Right renal cortex interstitium (tissue), 3 donors: ENCODE data around the gene AKNA. TPM values are rescaled to one million over a fixed set of nuclear protein-coding genes. Genes with fewer than 3 reads are reported as not detected.

Experiments
- DNase-seq, 3 donors: peaks; one replicate each; pipeline ENCODE4 v3.0.0-alpha.2; 2013; ENCODE audit warnings: low read depth in 3 of 3, low spot score in 2 of 3
- polyA plus RNA-seq, 3 donors: library from polyadenylated mRNA; unstranded; fragments of 120-200 nt; gene quantifications; one replicate each; pipeline ENCODE4 v1.2.1, GENCODE V29; 2013; ENCODE audit not compliant: insufficient read length in 3 of 3

The AKNA gene
- polyA plus RNA-seq, 3 donors, result 10.5 to 11.1 (median 11.0) TPM

DNA sequence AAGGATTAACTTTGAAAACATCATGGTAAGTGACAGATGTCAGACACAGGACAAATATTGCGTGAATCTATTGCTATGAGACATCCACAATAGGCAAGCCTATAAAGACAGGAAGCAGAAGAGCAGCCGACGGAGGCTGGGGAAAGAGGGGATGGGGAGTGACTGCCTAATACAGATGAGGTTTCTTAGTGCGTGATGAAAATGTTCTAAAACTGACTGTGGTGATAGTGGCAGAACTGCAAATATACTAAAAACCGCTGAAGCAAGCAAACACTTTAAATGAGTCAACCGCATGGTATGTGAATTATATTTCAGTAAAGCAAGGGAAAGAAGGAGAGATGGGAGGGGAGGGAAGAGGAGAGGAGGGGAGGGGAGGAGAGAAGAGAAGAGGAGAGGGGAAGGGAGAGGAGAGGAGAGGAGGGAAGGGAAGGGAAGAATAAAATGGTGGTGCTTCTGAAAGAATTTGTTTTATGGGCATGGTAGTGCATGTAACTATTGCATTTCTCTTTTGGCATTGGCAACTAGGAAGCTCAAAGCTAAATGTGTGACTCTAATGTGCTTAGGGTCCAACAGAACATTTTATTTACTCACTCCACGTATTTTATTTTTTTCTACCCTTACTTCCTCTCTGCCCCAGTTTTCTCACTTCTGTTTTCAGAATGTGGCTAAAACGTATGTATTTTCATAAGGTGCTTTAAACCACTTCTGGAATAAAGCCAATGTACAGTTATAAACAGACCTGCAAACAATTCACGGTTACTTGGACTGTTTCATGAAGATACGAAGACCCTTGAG is 21.3 kb downstream of the AKNA start:
- no peak for DNase-seq

DNA sequence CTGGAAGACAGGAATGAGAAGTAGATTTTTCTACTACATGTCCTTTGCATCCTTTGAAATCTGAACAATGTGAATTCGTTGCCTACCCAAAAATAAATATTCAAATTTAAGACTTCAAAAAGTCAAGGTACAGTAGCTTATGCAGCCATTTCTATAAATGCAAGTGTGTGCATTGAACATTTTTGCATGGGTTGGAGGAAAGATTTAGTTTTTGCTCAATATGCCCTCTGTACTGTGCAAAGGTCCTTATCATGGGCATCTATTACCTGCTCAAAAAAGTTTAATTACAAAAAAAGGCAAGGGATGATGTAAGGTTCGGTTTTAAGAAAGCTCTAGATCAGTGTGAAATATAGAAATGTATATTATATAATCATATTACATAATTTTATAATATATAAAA is 22.6 kb downstream of the AKNA start:
- DNase-seq, result no peak

DNA sequence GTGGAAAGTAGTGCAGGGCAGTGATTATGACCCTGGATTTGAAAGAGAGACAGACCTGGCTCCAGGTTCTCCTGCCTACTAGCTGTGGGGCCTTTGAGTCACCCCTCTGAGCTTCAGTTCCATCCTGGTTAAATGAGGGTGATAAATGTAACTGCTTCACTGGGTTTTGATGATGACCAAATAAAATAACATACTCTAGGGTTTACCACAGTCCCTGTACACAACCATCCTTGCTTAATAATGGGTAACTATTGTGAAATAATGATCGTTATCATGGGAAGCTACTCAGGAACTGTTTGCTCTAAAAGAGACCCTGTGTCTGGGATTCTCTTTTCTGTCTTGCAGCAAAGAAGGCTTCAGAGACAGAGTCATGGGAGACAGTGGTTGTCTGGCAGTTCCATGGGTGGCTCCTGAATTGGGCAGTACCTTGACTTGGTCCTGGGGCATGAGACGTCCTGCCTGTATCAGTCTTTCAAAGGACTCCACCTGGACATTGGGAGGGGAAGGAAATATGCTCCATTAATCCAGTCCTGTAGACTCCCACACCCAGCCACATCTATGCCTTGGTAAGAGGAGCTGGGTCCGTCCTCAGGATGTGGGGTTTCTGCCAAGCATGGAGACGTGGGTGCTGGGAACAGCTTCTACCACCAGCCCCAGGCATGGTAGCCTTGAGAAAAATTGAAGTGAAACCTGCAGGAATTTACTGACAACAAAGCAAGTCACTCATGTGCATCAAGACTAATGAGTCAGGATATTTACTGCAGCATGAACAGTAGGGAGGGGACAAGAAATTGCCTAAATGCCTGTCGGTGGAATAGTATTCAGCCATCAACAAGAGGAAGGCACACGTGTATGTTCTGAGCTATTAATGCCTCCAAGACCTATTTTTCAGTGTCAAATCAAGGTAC is 23.4 kb downstream of the AKNA start:
- no peak for DNase-seq

DNA sequence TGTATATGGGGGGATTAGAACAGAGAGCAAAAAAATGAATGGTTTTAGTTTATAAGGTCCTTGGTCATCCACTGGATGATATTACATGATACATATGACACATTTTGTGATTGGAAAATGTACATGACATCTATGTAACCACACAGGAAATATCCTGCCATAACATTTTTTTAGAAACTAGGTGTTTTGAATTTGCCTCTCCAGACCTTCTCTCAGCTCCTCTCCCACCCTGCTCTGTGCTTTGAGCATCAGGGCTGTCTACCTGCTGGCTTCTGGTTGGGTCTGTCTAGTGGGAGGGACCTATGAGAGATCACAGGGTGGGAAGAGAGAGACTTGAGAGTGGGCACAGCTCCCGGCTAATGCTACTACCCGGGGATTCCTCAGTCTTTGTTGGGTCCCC is 24.4 kb downstream of the AKNA start:
- no peak for DNase-seq

DNA sequence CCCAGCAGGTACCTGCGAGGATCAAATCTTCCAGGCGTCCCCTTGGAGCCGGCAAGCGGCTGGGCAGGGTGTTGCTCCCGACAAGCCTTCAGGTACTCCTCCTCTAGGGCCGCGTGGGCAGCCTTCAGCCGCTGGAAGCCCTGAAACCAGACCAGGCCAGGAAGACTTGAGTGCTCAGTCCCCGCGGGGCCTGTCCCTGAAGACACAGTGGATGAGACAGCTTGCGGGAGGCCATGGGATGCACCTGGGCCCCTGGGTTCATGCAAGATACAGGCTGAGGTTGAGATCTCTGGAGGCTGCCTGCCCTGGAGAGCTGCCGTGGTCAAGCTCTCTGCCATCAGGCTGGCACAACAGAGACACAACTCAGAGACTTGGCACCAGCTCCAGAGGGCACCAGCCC is 25.4 kb downstream of the AKNA start:
- DNase-seq, result no peak

DNA sequence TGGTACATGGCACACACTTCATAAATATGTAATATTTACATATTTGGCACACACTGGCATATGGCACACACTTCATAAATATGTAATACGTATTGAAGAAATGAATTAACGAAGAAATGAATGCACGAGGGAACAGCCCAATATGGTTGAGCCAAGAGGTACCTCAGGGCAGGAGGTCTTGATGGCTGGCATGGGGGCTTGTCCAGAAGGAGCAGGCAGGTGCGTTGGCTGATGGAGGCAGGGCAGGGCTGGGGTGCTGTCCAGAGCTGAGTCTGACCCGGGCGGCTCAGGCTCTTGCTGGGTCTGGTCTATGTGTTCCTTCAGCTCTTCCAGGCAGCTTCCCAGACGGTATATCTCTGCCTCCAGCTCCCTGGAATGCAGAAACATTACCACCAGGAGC is 26.2 kb downstream of the AKNA start:
- DNase-seq, result no peak

DNA sequence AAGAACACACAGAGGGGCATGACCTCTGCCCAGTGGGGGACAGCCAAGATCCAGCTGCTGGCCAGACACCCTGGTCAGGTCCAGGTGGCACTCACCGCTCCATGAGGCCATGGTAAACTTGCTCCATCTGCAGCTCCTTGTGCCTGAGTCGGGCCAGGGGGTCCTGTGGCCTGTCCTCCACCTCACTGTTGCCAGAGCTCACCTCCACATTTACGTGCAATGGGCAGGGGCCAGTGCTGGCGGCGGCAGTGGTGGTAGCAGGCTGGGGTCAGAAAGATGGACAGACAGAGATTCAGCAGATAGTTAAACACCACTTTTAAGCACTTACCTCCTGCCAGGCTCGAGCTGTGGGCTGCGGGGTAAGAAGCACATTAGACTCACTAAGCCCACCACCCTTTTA is 28.0 kb downstream of the AKNA start:
- DNase-seq, result no peak

DNA sequence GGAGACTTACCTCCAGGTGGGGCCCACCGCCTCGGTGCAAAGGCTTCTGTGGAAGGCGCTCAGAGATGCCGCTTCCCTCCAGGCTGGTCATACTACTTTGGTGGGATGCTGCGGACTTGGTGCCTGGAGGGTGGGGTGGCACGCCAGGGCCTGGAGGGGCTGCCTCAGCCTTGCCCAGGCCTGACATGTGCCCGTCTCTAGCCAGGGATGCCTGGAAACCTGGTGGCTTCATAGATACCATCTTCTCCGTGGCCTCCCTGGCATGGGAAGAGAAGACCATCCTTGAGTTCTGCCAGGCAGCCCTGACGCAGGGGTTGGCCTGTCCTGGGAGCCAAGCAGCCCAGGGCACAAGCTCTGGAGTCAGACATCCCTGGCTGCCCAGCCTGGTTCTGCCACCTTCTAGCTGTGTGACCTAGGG is 29.9 kb downstream of the AKNA start:
- no peak for DNase-seq

DNA sequence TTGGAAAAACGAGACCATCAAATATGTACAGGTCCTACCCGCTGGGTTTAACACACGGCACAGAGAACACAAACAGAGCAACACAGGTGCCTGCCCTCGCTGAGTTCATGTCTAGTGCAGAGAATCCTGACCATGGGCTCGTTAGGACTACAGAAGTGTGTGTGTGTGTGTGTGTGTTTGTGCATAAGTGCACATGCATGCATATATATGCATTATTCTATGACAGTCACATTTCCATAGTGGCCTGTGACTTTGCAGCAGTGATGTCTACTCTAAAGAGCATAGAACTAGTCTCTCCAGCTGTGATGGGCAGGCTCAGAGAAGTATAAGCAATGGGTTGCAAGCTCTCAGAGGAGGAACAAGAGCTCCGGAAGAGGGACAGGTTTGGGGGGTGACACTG is 30.4 kb downstream of the AKNA start:
- DNase-seq, result no peak

DNA sequence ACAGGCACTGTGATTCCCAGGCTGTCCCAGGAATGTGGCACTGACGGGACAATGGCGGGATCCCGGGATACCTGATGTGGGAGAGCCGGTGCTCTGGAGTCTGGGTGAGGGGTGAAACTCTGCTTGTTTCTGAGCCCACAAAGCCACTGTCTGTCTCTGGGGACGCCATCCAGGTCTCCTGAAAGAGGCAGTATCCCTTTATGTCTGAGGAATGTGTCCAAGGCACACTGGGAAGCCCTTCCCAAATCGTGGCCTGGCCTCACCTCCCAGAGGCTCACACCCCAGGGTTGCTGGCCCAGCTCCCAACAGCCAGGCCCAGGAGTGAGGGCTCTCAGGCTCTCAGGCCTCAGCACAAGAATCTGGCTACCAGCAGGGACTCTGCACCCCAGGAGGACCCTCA is 31.0 kb downstream of the AKNA start:
- no peak for DNase-seq

DNA sequence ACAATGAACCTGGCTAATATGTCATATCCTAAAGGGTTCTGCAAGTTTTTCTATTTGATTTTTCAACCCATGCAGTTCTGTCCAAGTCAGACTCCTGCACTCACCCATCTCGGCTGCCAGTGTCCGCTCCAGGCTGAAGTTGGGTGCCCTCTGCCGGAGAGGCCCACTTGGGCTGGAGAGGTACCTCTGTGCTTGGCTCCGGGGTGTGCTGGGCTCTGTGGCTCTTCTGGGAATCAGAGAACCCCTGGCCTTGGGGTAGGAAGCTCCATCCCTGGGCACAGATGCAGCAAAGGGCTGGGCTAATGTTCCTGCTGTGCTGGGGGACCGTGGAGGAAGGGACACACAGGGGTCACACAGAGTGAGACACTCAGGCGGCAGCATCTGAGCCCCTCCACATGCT is 32.0 kb downstream of the AKNA start:
- DNase-seq, result no peak

DNA sequence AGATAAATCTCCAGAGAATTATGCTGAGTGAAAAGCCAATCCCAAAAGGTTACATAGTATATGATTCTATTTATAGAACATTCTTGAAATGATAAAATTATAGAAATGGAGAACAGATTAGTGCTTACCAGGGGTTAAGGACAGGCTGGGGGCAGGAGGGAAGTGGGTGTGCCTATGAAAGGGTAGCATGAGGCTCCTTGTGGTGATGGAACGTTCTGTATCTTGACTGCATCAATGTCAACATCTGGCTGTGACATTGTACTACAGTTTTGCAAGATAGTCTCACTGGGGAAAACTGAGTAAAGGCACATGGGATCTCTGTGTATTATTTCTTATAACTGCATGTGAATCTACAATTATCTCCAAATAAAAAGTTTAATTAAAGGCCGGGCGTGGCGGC is 35.9 kb downstream of the AKNA start:
- no peak for DNase-seq

DNA sequence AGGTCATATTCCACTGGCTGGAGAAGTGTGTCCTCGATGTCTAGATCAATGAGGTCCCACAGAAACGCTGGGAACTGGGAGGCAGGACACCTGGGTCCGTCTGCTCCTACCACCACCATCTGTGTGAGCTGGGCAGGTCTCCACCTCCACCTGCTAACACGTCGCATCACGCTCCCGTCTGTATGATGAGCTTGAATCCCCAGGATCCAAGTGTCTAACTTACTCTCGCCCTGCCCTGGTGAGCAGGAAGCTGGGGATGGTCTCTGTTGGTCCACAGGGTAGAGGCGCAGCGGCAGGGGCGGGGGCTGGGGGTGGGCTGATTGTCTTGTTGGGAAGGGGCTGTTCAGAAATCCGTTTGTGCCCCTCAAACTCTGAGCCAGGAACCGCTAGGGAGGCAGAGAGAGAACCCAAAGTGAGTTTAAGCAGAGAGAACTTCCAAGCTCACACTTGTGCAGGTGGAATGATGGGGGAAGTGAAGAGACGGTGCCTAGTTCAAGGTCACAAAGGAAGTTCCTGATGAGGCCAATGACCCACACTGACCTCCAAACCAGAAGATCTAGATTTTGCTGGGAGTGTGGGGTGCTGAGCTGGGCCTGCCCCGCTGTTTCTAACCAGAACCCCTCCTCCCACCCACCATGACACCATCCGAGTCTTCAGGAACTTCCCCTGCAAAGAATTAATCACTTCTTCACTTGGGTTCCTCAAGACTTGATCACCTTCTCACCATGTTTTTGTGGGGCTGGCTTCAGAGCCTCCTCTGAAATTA is 37.0 kb downstream of the AKNA start:
- no peak for DNase-seq

DNA sequence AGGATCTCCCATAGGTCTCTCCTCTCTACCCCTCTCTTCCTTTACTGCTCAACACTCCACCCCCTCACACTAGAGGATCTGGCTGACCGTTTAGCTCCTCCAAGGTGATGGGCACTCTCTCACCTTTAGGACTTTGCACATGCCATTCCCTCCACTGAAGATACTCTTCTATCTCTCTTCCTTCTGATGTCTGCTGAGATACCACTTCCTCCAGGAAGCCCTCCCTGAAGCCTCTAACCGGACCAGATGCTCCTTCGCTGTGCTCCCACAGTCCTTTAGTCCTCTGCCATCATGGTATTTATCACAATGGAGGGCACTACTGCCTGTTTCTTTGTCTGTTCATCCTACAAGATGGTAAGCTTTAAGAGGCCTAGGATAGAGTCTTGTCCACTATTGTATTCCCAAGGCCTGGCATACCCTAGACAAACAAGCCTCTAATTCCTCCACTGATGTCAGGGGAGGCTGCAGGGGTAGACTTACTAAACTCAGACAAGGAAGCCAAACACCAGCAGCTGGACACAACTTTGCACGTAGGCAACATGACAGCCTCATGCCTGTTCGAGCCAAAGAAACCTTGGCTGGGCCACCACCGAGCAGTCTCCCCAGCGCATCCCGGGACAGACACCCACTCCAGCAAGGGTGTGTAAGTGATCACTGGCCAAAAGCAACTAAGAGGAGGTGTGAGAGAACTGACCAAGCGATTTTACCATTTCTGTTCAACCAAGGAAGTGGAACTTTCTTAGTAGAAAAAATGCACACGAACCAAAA is 37.9 kb downstream of the AKNA start:
- no peak for DNase-seq

DNA sequence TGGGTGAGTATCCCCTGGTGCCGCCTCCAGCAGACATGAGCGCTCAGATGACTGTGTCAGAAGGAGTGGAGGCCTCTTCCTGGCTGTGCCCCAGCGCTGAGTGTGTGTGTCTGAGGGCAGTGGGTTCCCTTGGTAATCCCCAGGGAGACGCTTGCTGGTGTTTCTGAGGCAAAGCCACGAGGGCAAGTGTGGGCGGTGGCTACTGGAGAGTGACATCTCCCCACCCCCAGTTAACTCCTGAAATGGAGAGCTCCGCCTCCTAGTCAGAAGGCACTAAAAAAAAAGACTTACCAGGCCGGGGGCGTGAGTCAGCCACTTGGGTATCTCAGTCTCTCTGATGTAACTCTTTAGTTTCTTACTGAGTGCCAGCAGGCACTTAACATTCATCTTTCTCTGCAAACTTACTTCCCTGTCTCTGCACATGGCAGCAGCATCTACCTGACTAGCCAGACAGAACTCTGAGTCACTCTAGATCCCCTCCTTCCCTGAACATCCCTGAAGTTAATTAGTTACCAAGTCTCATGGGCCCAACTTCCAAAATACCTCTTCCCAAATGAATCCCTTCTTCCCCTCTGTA is 38.8 kb downstream of the AKNA start:
- DNase-seq, result peak in 2 of 3 donors; percentile 45 to 49

DNA sequence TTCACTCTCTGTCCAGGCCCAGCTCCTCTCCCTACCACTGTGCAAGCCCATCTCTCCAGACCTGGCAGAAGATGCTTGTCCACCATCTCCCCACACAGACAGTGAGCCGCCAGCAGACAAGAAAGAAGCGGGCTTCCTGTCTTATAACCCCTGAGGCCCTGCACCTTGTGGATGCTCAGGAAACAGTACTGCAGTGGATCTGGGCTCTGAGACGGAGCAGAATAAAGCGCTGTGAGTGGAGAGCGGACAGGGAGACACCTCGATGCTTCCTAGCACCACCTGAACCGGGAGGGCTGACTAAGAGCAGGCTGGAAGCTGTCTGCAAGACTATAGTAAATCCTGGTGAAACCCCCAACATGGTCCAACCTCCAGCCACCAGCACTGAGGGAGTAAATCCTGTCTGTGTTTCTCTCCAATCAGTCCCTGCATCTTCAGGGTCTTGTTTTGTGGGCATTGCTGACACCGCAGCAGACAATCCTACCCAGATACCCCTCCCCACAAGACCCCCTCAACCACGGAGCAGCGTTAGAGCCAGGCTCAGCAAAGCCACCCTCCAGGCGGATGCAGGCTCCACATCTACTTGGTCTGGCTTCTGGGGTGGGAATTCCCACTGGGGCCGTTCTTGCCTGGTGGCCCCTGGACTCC is 39.4 kb downstream of the AKNA start:
- no peak for DNase-seq

DNA sequence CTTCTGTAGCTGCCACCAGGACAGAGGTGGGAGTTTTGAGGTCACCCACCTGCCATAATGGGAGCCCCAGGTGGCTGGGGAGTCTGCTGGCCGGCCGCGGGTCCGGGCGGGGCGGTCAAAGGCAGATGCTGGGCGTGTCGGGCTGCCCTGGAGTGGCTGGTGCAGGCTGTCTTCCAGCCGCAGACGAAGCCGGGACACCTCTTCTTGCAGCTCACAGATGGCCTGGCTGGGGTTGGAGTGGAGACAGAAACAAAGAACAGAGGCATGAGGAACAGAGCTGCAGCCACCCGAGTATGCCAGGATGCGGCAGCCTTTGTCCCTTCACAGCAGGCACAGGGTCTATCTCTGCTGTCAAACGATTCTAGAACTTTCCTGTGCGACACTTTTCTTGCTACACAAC is 40.1 kb downstream of the AKNA start:
- no peak for DNase-seq

DNA sequence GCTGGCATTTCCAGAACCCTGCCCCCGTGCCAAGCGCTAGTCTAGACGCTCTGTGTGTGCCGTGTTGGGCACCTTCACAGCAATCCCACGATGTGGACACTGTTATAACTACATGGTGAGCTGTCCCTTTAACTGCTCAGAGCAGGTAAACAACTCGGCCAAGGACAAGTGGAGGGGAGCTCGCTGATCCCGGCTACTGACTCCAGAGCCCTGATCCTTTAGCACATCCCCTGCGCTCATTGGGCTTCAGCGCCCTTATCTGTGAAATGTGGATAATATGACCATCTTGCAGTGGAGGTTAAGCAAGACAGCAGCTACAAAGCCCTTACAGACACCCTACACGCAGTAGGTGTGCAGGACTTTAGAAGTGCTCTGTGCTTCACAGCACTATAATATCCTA is 41.6 kb downstream of the AKNA start:
- DNase-seq, result no peak

DNA sequence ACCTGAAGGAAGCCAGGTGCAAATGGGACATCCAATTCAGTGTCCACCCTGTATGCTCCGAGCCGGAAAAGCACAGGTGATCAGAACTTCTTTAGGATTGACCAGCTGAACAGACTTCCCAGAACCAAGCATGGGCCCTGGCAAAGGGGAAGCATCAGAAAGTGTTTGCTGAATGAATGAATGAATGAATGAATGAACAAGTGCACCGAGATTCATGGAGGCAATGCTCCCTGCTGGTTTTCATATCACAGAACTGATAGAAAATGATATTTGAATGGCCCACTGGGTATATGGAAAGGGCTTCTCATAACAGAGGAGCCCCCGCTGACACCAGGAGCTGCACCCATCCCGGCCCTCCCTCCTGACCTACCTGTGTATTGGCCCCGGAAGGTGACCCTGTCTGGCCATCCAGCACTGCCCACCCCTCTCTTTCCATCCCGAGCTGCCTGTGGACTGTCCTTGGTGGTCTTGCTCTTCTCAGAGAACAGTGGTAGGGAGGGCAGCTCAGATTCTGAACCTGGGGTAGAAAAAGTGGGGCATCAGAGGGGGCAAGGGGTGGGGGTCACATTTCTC is 42.2 kb downstream of the AKNA start:
- no peak for DNase-seq
